Immature natural killer cell (primary cell): ENCODE measurements around the gene CHORDC1. TPM values are rescaled to one million over a fixed set of nuclear protein-coding genes. Genes with fewer than 3 reads are reported as not detected.

Experiments
- polyA plus RNA-seq, 3 donors: library from polyadenylated mRNA; unstranded; fragments of 300-500 nt; fragmentation: Illumina TruSeq; gene quantifications; one replicate each; pipeline ENCODE4 v1.2.3, GENCODE V29; 2021

Gene CHORDC1
- polyA plus RNA-seq, 3 donors from 2014 or later: 9.8 to 30.9 (median 10.2) TPM

Other genes with a start within 250 kb of the CHORDC1 start
- not detected for gene TRIM49C, start 191.9 kb downstream of the CHORDC1 start, polyA plus RNA-seq
- gene UBTFL1, start 137.1 kb downstream of the CHORDC1 start, polyA plus RNA-seq: not detected
- under 1 TPM in 1 of 3 donors, not detected in 2; 0.10 TPM for gene NAALAD2, start 88.4 kb downstream of the CHORDC1 start, polyA plus RNA-seq